HEK293 (cell line): Measurements from ENCODE around the gene PRSS16.

Source experiments
- CTCF ChIA-PET: fragments of 350-600 bp; formaldehyde crosslinking; extraction: SDS; loops from one replicate; lab custom pipeline; 2021; ENCODE audit warnings: antibody characterized with exemption; lab: Yijun Ruan, JAX
- POLR2A ChIA-PET: fragments of 300-600 bp; formaldehyde crosslinking; extraction: SDS; loops from one replicate; lab custom pipeline; 2020; ENCODE audit warnings: antibody characterized with exemption, inconsistent platforms; lab: Yijun Ruan, JAX
- H3K27ac ChIP-seq: fragments of 200-500 bp; sonication (Bioruptor generic); 2 replicates; pipeline ENCODE4 v1.5.1; 2014; ENCODE audit warnings: low read depth, low read length, control low read depth, inconsistent platforms; ENCODE audit errors: extremely low read depth
- H3K36me3 ChIP-seq, 2 experiments: fragments of 200-500 bp in 1 of 2; sonication (Bioruptor generic) in 1 of 2; 1 replicate in 1 of 2; 2 replicates in 1 of 2; pipeline ENCODE4 v1.5.1; 2014 to 2017; ENCODE audit warnings: inconsistent platforms in 2 of 2, low read length in 2 of 2; ENCODE audit not compliant: control insufficient read depth in 2 of 2, insufficient read depth in 1 of 2
- H3K4me1 ChIP-seq: fragments of 200-500 bp; sonication (Bioruptor generic); 2 replicates; pipeline ENCODE4 v1.5.1; 2014; ENCODE audit warnings: mild to moderate bottlenecking, low read length, inconsistent platforms; ENCODE audit not compliant: control insufficient read depth, insufficient read depth
- H3K4me3 ChIP-seq: 2 replicates; pipeline ENCODE4 v1.5.1; 2011; ENCODE audit warnings: low read depth, mild to moderate bottlenecking, control low read depth, low read length, moderate library complexity
- H3K9me3 ChIP-seq: fragments of 200-500 bp; sonication (Bioruptor generic); 2 replicates; pipeline ENCODE4 v1.5.1; 2014; ENCODE audit warnings: low read depth, low read length, inconsistent platforms; ENCODE audit not compliant: control insufficient read depth, insufficient read depth
- GFI1B ChIP-seq: fragments of 450-650 bp; formaldehyde crosslinking; IDR thresholded peaks from 2 replicates; pipeline ENCODE4 v1.5.1; 2016; ENCODE audit warnings: missing biosample characterization, missing genetic modification characterization
- GLI2 ChIP-seq: fragments of 450-650 bp; formaldehyde crosslinking; IDR thresholded peaks from 2 replicates; pipeline ENCODE4; 2017; ENCODE audit warnings: missing biosample characterization, missing genetic modification characterization, low read depth, borderline replicate concordance
- GLI4 ChIP-seq: fragments of 450-650 bp; formaldehyde crosslinking; IDR thresholded peaks from 2 replicates; pipeline ENCODE4 v1.5.1; 2016; ENCODE audit warnings: missing biosample characterization, missing genetic modification characterization
- GLIS2 ChIP-seq: fragments of 450-650 bp; formaldehyde crosslinking; IDR thresholded peaks from 2 replicates; pipeline ENCODE4 v1.5.1; 2016; ENCODE audit warnings: missing biosample characterization, missing genetic modification characterization
- IKZF3 ChIP-seq: fragments of 450-650 bp; IDR thresholded peaks from 2 replicates; pipeline ENCODE4 v1.5.0; 2018; ENCODE audit warnings: missing biosample characterization, mild to moderate bottlenecking, missing genetic modification characterization, moderate library complexity
- INSM2 ChIP-seq: fragments of 450-650 bp; formaldehyde crosslinking; IDR thresholded peaks from 2 replicates; pipeline ENCODE4 v1.5.1; 2016; ENCODE audit warnings: missing biosample characterization, missing genetic modification characterization
- KLF8 ChIP-seq: fragments of 450-650 bp; formaldehyde crosslinking; IDR thresholded peaks from 2 replicates; pipeline ENCODE4 v1.5.1; 2016; ENCODE audit warnings: missing biosample characterization, missing genetic modification characterization
- MZF1 ChIP-seq: fragments of 450-650 bp; formaldehyde crosslinking; IDR thresholded peaks from 2 replicates; pipeline ENCODE4 v1.5.1; 2017; ENCODE audit warnings: missing biosample characterization, missing genetic modification characterization, borderline replicate concordance
- REST ChIP-seq: fragments of 450-650 bp; formaldehyde crosslinking; IDR thresholded peaks from 2 replicates; pipeline ENCODE4 v1.5.1; 2016; ENCODE audit warnings: missing biosample characterization, missing genetic modification characterization
- SETDB1 ChIP-seq: IDR thresholded peaks from one replicate; pipeline ENCODE4 v1.6.1; 2017; ENCODE audit warnings: mild to moderate bottlenecking, low read length, moderate library complexity, mixed read lengths; ENCODE audit not compliant: insufficient read length
- ZBTB17 ChIP-seq: fragments of 450-650 bp; formaldehyde crosslinking; IDR thresholded peaks from 2 replicates; pipeline ENCODE4 v1.5.1; 2016; ENCODE audit warnings: missing biosample characterization, missing genetic modification characterization
- ZNF138 ChIP-seq: fragments of 450-650 bp; formaldehyde crosslinking; IDR thresholded peaks from 2 replicates; pipeline ENCODE4 v1.5.1; 2016; ENCODE audit warnings: missing biosample characterization, missing genetic modification characterization, borderline replicate concordance
- ZNF148 ChIP-seq: fragments of 450-650 bp; formaldehyde crosslinking; IDR thresholded peaks from 2 replicates; pipeline ENCODE4 v1.5.0; 2017; ENCODE audit warnings: missing biosample characterization, missing genetic modification characterization, borderline replicate concordance
- ZNF221 ChIP-seq: fragments of 450-650 bp; formaldehyde crosslinking; IDR thresholded peaks from 2 replicates; pipeline ENCODE4 v1.5.1; 2017; ENCODE audit warnings: missing biosample characterization, missing genetic modification characterization, borderline replicate concordance
- ZNF473 ChIP-seq: fragments of 450-650 bp; formaldehyde crosslinking; IDR thresholded peaks from 2 replicates; pipeline ENCODE4 v1.5.1; 2017; ENCODE audit warnings: missing biosample characterization, missing genetic modification characterization
- ZNF501 ChIP-seq: fragments of 450-650 bp; formaldehyde crosslinking; IDR thresholded peaks from 2 replicates; pipeline ENCODE4 v1.5.1; 2016; ENCODE audit warnings: missing biosample characterization, missing genetic modification characterization
- ZNF518A ChIP-seq: fragments of 450-650 bp; formaldehyde crosslinking; conservative IDR thresholded peaks from 2 replicates; pipeline ENCODE4 v1.5.1; 2016; ENCODE audit warnings: low read depth, missing biosample characterization, missing genetic modification characterization
- ZNF521 ChIP-seq: fragments of 450-650 bp; formaldehyde crosslinking; IDR thresholded peaks from 2 replicates; pipeline ENCODE4 v1.5.1; 2017; ENCODE audit warnings: missing biosample characterization, mild to moderate bottlenecking, missing genetic modification characterization
- ZNF548 ChIP-seq: fragments of 450-650 bp; formaldehyde crosslinking; IDR thresholded peaks from 2 replicates; pipeline ENCODE4 v1.5.1; 2016; ENCODE audit warnings: missing biosample characterization, missing genetic modification characterization
- ZNF558 ChIP-seq: fragments of 450-650 bp; formaldehyde crosslinking; IDR thresholded peaks from 2 replicates; pipeline ENCODE4 v1.5.1; 2016; ENCODE audit warnings: missing biosample characterization, missing genetic modification characterization
- ZNF677 ChIP-seq: fragments of 450-650 bp; IDR thresholded peaks from 2 replicates; pipeline ENCODE4 v1.5.0; 2018; ENCODE audit warnings: missing biosample characterization, mild to moderate bottlenecking, missing genetic modification characterization, moderate library complexity
- ZNF792 ChIP-seq: fragments of 450-650 bp; formaldehyde crosslinking; IDR thresholded peaks from 2 replicates; pipeline ENCODE4 v1.5.1; 2016; ENCODE audit warnings: missing biosample characterization, missing genetic modification characterization

PRSS16 gene

GRCh38 chr6:27228963-27229477 is 18.5 kb upstream of the PRSS16 start:
- no peak overlapping the region for H3K27ac ChIP-seq
- no peaks in the 10 kb centered on the region for H3K36me3 ChIP-seq
- H3K4me1 ChIP-seq, result no peaks in the 10 kb centered on the region
- no peak for TF ChIP-seq ZNF138 (tag by site-specific recombination)
- TF ChIP-seq GLI2 (tag by site-specific recombination), result no peak
- no peak for TF ChIP-seq ZNF501 (tag by site-specific recombination)
- TF ChIP-seq ZNF558 (tag by site-specific recombination), result no peak
- TF ChIP-seq GFI1B (tag by site-specific recombination), result no peak
- no peak for TF ChIP-seq ZNF677 (tag by site-specific recombination)
- no peak for TF ChIP-seq ZNF521 (tag by site-specific recombination)
- no peak for TF ChIP-seq ZNF548 (tag by site-specific recombination)
- no peak for TF ChIP-seq GLIS2 (tag by site-specific recombination)
- TF ChIP-seq ZNF148 (tag by site-specific recombination), result no peak
- no peak for TF ChIP-seq ZNF518A (tag by site-specific recombination)
- no peak for TF ChIP-seq IKZF3 (tag by site-specific recombination)
- no peak for TF ChIP-seq SETDB1
- TF ChIP-seq, all 188 proteins: peak for 0
- no peaks in the 10 kb centered on the region for H3K9me3 ChIP-seq
- ChIA-PET CTCF (no interaction called here), POLR2A (interaction anchor here (0.6 to 0.7 kb wide), 2 partner anchors 132 to 580 kb away, joined by 3 to 6 read pairs; no protein-coding TSS in a partner anchor)
- peak overlapping the region; percentile 49 for H3K4me3 ChIP-seq

GRCh38 chr6:27230758-27231111 is 16.8 kb upstream of the PRSS16 start:
- H3K27ac ChIP-seq, result no peak overlapping the region
- no peaks in the 10 kb centered on the region for H3K9me3 ChIP-seq
- ChIA-PET CTCF (interaction anchor here (0.6 to 1.3 kb wide), 3 partner anchors 53 to 321 kb away, joined by 3 to 5 read pairs (median 4); no protein-coding TSS in a partner anchor), POLR2A (interaction anchor here (0.6 to 0.7 kb wide), 4 partner anchors 45 to 380 kb away, joined by 3 to 5 read pairs (median 4); a partner anchor contains a TSS)
- H3K4me1 ChIP-seq, result no peaks in the 10 kb centered on the region
- H3K4me3 ChIP-seq, result peak overlapping the region; percentile 49
- no peaks in the 10 kb centered on the region for H3K36me3 ChIP-seq
- TF ChIP-seq KLF8 (tag by site-specific recombination) (no peak), ZNF221 (tag by site-specific recombination) (no peak), ZBTB17 (tag by site-specific recombination) (no peak), MZF1 (tag by site-specific recombination) (0 out of 2 replicates have a peak, but pooled peaks have one; percentile 9), ZNF473 (tag by site-specific recombination) (no peak), ZNF792 (tag by site-specific recombination) (no peak), INSM2 (no peak), GLI4 (no peak), REST (tag by site-specific recombination) (no peak)
